Stimulated activated naive CD8-positive, alpha-beta T cell treated with anti-CD3 and anti-CD28 coated beads, Interleukin-15, Interleukin-2, amounts not matched to agents 100 ng/mL and 50 ng/mL, for 24 hours (primary cell): ENCODE results near the gene RNF152.

Experiments
- H3K27ac Mint-ChIP-seq: one replicate; pipeline ENCODE4 v1.8.0; 2021; ENCODE audit warnings: mild to moderate bottlenecking, mixed read lengths
- H3K27me3 Mint-ChIP-seq: one replicate; pipeline ENCODE4 v1.8.0; 2021; ENCODE audit warnings: mixed read lengths
- H3K36me3 Mint-ChIP-seq: one replicate; pipeline ENCODE4 v1.8.0; 2021; ENCODE audit warnings: low read depth, mixed read lengths
- H3K4me1 Mint-ChIP-seq: one replicate; pipeline ENCODE4 v1.8.0; 2021; ENCODE audit warnings: low read depth, mixed read lengths
- H3K4me3 Mint-ChIP-seq: one replicate; pipeline ENCODE4 v1.8.0; 2021; ENCODE audit warnings: mild to moderate bottlenecking, mixed read lengths
- H3K9me3 Mint-ChIP-seq: one replicate; pipeline ENCODE4 v1.8.0; 2021; ENCODE audit warnings: mixed read lengths

Gene RNF152, protein sequence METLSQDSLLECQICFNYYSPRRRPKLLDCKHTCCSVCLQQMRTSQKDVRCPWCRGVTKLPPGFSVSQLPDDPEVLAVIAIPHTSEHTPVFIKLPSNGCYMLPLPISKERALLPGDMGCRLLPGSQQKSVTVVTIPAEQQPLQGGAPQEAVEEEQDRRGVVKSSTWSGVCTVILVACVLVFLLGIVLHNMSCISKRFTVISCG

DNA sequence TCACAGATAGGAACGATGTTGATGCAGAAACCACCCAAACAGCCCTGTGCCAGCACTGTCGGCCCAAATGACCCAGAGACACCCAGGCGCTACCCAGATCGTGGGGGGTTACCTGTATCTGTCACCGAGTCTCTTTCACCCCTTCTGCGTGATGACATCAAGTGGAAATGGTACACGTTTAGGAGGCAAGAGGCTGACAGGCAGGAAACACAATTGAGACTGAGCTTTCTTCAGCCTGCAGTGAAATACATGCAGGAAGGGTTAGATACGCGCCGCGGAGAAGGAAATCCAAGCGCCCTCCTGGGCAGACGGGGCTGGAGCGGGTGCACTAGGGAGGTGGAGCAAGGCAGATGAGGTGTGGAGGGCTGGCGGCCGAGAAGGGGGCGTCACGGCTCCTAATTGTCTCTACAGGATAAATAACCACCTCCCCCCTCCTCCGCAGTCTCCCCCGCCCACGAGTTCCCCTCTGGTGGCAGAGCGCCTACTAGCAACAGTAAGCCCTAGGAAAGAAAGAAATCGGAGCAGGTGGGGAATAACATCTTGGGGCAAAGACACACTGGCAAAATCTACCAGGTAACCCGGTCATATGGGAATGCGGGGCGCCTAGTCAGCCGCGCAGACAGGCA lies at the start of gene RNF152:
TSS of gene RNF152 (minus strand) at position 325 of the 626 bp plus-strand sequence. CDS start 76,544 bp downstream, outside the sequence.
- H3K4me1 Mint-ChIP-seq: peaks cover 14% of the 10 kb centered on the region
- no peaks in the 10 kb centered on the region for H3K9me3 Mint-ChIP-seq
- peak within 1 kb of the TSS; percentile 81 for H3K4me3 Mint-ChIP-seq
- no peaks in the 10 kb centered on the region for H3K36me3 Mint-ChIP-seq
- no peak within 1 kb of the TSS for H3K27ac Mint-ChIP-seq
- peaks cover 51% of the 10 kb centered on the region for H3K27me3 Mint-ChIP-seq

DNA sequence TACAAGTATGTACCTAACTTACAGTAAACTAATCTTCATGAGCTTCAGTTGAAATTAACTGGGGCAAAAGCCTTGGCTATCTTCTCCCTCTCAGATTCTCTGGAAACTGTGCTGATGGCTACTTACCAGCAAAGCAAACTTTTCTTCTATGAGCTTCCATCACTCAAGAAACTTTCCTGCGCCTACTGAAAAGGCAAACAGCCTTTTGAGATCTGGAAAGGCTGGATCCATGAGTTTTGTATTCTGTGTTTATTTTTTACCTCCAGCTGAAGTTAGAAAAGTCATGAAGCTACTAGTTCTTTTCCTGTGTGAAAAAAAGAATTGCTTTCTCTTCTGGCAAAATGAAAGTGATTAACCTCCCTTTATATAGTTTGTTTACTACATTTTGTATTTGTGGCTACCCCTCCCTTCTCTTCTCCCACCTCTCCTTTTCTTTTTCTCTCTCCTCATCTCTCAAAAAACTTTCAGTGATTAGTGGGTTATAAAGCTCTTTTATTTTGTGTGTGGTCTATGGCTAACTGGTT lies 49.2 kb upstream of the RNF152 start:
- H3K27me3 Mint-ChIP-seq: peaks cover 26% of the 10 kb centered on the region
- H3K9me3 Mint-ChIP-seq: peaks cover 9% of the 10 kb centered on the region
- H3K36me3 Mint-ChIP-seq: no peaks in the 10 kb centered on the region
- H3K4me1 Mint-ChIP-seq: peaks cover 19% of the 10 kb centered on the region
- peak overlapping the region; percentile 30 for H3K4me3 Mint-ChIP-seq
- peak overlapping the region; percentile 48 for H3K27ac Mint-ChIP-seq

DNA sequence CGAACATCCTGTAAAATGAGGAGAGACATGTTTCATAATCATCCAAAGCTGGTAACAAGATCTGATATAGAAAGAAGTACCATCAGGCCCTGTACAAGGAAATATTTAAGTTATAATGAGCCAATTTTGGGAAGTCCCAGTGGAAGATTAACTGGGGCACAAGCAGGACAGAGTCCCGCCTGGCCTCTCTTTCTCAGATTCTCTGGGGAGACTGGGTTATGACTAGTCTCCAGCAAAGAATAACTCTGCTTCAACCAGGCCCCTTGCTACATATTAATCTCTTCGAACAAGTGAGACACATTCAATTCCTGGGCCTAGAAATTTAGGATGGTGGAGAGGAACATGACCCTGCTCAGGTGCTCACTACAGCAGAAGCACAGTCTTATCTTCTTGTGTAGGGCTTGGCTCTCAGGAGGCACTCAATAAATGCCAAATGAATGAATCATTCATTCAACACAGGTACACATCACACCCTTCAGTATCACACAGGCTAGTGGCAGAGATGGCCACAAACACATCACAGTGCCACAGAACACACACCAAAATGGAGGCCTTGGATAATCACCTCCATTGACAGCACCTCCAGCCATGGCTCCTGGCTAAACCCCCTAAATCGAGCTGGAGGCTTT lies 46.4 kb upstream of the RNF152 start:
- H3K27me3 Mint-ChIP-seq: peaks cover 27% of the 10 kb centered on the region
- H3K36me3 Mint-ChIP-seq: no peaks in the 10 kb centered on the region
- H3K4me3 Mint-ChIP-seq: no peak overlapping the region
- peaks cover 19% of the 10 kb centered on the region for H3K4me1 Mint-ChIP-seq
- peaks cover 9% of the 10 kb centered on the region for H3K9me3 Mint-ChIP-seq
- no peak overlapping the region for H3K27ac Mint-ChIP-seq

DNA sequence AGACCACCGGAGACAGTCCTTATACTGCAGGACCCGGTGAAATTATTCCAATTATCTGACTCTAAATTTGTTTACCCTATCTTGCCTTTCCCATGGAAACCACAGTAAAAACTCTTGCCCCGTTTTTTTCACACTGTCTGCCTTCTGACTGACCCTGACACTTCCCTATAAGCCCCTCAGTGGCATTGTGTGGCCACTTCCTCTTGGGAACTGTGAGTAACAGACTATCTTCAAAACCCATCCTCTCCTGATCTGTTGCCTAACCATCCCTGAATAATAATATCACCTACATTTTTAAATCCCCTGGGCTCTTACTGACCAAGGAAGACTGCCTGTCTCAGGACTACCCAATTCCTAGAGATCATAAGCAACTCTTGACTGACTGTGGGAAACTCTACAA lies 42.6 kb upstream of the RNF152 start:
- peaks cover 49% of the 10 kb centered on the region for H3K27me3 Mint-ChIP-seq

DNA sequence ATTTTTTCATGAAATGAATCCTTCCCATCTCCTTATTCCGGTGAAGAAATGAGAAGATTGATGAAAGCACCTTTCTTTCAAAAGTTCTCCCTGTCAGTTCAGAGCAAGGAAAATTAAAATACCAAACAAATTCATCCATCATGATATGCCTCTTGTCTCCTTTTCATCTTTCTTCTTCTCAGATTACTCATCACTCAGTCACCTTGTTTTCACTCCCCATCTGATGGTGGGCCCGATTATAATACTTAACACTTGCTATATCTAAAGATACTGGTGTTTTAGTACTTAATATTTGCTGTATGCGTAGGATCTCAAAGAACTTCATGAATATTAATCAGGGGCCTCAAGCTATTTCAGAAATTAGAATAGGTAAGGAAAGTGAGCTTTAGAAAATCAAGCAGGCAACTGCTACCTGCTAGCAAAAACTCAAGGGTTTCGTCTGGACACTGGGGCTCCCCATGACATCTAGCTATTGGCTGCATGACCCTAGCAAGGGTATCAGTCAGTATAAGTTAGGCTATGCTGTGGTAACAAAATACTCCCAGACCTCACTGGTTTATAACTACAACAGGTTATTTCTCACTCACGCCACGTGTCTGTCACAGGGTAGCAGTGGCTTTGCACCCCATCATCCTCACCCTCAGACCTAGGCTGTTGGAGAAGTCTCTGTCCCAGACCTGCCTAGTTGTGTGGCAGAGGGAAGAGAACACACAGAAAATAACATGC lies 39.0 kb upstream of the RNF152 start:
- Mint-ChIP-seq H3K27me3 (peaks cover 46% of the 10 kb centered on the region), H3K36me3 (no peaks in the 10 kb centered on the region), H3K9me3 (peaks cover 14% of the 10 kb centered on the region), H3K4me3 (no peak overlapping the region), H3K27ac (no peak overlapping the region), H3K4me1 (peaks cover 14% of the 10 kb centered on the region)

More for the DNA sequence above, 42.6 kb upstream of the RNF152 start:
- Mint-ChIP-seq H3K27ac (no peak overlapping the region), H3K9me3 (no peaks in the 10 kb centered on the region), H3K36me3 (no peaks in the 10 kb centered on the region), H3K4me1 (no peaks in the 10 kb centered on the region), H3K4me3 (no peak overlapping the region)

DNA sequence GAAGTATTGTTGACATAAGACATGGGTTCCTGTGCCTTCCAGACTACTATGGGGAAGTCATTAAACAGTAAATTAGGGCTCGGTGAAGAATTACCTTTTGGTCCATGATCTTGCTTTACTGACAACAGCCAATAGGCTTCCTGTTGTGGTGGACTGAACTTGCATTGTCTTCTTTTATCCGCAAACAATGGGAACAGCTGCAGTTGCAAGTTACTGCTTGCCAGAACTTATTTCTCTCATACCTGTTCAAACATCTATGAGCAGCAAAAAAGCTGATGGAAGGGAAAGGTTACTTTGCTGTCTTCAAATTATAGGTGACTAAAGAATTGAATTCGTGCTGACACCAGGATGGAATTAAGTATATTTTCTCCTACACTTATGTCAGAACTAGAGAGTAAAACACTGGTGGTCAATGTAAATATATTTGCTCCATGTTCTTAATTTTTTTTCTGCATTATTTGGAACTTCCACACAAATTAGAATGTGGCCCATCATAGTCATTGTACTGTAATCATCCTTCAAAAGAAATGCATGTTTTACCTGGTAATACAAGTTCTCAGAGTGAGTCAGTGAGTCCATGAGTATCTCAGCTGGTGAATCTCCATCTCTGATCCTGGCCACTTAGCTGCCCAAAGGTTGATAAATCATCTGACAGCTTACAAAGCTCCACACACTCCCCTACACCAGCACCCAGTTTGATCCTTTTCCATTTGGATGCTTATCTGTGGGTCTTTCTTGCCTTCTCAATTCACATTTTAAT lies 37.3 kb upstream of the RNF152 start:
- H3K4me1 Mint-ChIP-seq: peaks cover 28% of the 10 kb centered on the region
- H3K4me3 Mint-ChIP-seq: no peak overlapping the region
- H3K27ac Mint-ChIP-seq: no peak overlapping the region
- no peaks in the 10 kb centered on the region for H3K36me3 Mint-ChIP-seq
- peaks cover 15% of the 10 kb centered on the region for H3K9me3 Mint-ChIP-seq
- peaks cover 36% of the 10 kb centered on the region for H3K27me3 Mint-ChIP-seq

DNA sequence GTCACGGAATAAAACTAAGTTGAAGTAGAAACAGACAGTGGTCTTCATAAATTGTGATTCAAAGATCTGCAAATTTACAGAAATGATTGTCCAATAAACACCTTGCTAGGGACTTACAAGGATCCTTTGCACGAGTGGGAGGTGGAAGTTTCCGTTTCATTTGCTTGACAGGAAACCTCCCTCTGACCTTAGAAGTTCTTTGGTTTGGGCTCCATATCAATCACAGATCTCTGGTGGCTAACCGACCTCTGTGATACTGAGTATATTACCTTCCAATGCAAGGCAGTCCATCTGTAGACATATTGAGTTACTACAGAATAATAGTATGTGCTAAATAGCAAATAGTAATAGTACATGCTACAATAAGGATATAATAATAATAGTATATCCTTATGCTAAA lies 33.7 kb upstream of the RNF152 start:
- Mint-ChIP-seq H3K4me1 (peaks cover 42% of the 10 kb centered on the region), H3K27ac (peak overlapping the region; percentile 81), H3K4me3 (no peak overlapping the region), H3K9me3 (peaks cover 23% of the 10 kb centered on the region), H3K36me3 (no peaks in the 10 kb centered on the region), H3K27me3 (peaks cover 26% of the 10 kb centered on the region)

DNA sequence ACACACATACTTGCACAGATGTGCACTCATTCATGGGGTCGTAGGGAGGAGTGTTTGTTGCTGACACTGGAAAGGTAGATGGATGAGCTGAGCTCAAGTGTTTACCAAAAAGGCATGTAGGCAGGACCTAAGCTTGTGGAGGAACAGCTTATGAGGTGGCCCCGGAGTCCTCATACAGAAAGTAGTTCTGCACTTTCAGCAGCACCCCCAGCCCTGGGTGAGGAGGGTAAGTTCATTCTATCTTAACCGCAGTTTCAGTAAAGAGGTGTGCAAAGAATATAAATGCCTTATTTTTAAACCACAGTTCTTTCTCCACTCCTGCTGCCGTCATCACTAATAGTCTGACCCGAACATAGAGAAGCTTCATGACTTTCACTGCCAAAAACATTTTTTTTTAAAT lies 31.7 kb upstream of the RNF152 start:
- Mint-ChIP-seq H3K4me3 (no peak overlapping the region), H3K9me3 (peaks cover 21% of the 10 kb centered on the region), H3K27me3 (peaks cover 13% of the 10 kb centered on the region), H3K27ac (no peak overlapping the region), H3K4me1 (peaks cover 42% of the 10 kb centered on the region), H3K36me3 (no peaks in the 10 kb centered on the region)

DNA sequence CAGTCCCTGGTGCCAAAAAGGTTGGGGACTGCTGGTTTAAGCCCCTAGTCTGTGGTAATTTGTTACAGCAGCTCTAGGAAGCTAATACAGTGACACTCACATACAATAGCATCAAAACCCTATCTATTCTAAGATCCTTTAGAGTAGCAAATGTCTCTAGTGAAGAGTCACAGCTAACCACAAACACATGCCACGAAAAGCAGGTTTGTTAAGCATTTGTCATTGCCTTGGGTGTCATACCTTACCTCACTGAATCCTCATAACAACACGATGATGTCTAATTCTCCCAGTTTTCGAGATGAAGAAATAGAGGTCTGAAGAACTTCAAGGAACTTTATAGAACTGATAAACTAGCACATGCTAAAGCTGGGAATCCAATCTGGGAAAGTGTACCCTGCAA lies 29.6 kb upstream of the RNF152 start:
- H3K27me3 Mint-ChIP-seq: peaks cover 9% of the 10 kb centered on the region
- H3K4me1 Mint-ChIP-seq: peaks cover 54% of the 10 kb centered on the region
- peaks cover 13% of the 10 kb centered on the region for H3K9me3 Mint-ChIP-seq
- no peak overlapping the region for H3K4me3 Mint-ChIP-seq
- no peak overlapping the region for H3K27ac Mint-ChIP-seq
- no peaks in the 10 kb centered on the region for H3K36me3 Mint-ChIP-seq

DNA sequence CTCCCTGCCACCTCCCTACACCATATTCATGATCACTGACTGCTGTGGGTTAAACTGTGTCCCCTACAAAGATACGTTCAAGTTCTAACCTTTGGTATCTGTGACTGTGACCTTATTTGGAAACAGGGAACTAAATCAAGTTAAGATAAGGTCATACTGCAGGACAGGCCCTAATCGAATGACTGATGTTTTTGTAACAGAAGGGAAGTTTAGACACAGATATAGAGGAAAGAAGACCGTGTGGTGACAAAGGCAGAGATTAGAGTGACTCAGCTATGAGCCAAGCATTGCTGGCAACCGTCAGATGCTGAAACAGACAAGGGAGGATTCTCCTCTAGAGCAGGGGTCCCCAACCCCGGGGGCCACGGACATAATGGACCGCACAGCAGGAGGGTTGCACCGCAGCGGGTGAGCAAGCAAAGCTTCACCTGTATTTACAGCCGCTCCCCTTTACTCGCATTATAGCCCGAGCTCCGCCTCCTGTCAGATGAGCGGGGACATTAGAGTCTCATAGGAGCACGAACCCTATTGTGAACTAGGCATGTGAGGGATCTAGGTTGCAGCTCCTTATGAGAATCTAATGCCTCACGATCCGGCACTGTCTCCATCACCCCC lies 28.9 kb upstream of the RNF152 start:
- Mint-ChIP-seq H3K36me3 (no peaks in the 10 kb centered on the region), H3K9me3 (peaks cover 8% of the 10 kb centered on the region), H3K4me1 (peaks cover 52% of the 10 kb centered on the region), H3K4me3 (no peak overlapping the region), H3K27ac (no peak overlapping the region), H3K27me3 (peaks cover 9% of the 10 kb centered on the region)

DNA sequence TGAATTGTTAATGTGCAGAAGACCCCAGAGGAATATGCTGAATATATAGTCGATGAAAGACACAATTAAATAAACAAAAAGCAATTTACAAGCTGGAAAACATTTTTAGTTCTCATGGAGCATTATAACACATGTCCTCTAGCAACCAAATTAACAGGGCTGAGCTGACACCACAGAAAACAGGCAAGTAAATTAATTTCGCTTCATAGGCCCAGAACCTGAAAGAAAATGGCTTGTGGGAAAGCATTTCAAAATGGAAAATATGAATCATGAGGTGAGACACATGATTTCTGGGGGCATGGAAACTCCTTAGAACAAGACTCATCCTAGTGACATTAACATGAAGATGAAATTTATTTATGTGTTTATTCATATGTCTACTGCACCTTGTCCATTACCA lies 25.0 kb upstream of the RNF152 start:
- Mint-ChIP-seq H3K9me3 (no peaks in the 10 kb centered on the region), H3K4me3 (peak overlapping the region; percentile 39), H3K27ac (peak overlapping the region; percentile 82), H3K36me3 (no peaks in the 10 kb centered on the region), H3K27me3 (peaks cover 15% of the 10 kb centered on the region), H3K4me1 (peaks cover 31% of the 10 kb centered on the region)

DNA sequence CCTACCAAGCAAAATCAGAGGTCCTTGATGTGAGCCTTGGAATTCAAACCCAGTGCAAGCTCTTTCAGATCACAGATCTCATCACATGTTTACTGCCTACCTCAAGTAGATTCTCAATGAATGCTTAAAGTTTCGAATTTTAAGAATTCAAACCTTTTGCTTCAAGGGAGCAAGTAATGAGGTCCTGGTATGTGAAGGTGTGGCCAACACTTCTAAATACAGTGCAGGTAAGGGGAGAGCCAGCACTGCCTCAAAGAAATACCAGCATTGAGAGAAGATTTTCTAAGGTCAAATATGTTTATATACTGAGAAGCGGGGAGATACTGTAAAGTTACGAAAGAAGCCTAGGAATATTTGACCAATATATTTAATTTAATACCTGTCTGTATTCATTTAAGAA lies 19.7 kb upstream of the RNF152 start:
- Mint-ChIP-seq H3K27ac (no peak overlapping the region), H3K27me3 (peaks cover 52% of the 10 kb centered on the region), H3K36me3 (no peaks in the 10 kb centered on the region), H3K4me1 (peaks cover 6% of the 10 kb centered on the region), H3K9me3 (no peaks in the 10 kb centered on the region), H3K4me3 (no peak overlapping the region)

DNA sequence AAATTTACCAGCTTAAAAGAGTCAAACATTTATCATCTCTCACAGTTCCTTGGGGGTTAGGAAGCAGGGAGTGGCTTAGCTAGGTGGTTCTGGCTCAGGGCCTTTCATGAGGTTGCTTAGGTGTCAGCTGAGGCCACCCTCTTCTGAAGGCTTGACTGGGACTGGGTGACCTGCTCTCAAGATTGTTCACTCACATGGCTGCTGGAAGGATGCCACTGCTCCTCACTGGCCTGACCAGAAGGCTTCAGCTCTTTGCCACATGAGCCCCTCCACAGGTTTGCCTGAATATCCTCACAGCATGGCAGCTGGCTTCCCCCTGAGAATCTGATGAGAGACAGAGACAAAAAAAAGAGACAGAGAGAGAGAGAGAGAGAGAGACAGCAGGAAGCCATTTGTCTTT lies 17.3 kb upstream of the RNF152 start:
- Mint-ChIP-seq H3K27me3 (peaks cover 51% of the 10 kb centered on the region), H3K4me3 (no peak overlapping the region), H3K27ac (no peak overlapping the region), H3K36me3 (no peaks in the 10 kb centered on the region), H3K4me1 (no peaks in the 10 kb centered on the region), H3K9me3 (no peaks in the 10 kb centered on the region)

DNA sequence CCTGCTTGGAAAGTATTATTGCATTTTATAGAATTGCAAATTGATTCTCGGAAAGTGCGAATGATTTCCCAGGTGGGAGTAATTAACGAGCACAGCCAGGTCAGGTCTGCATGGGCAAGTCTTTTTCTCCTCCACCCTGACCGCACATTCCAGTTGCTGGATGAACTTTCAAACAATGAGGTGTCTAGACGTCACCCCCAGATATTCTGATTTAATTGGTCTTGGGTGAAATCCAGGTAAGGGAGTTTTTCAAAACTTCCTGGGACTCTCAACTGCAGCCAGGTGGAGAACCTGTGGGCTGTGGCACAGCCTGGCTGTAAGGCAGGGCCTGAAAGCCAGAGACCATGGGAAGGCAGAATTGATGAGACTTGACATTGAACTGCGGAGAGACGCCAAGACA lies 15.9 kb upstream of the RNF152 start:
- Mint-ChIP-seq H3K4me1 (no peaks in the 10 kb centered on the region), H3K27me3 (peaks cover 47% of the 10 kb centered on the region), H3K4me3 (no peak overlapping the region), H3K9me3 (no peaks in the 10 kb centered on the region), H3K36me3 (no peaks in the 10 kb centered on the region), H3K27ac (no peak overlapping the region)
